Loucy (cell line): Measurements from ENCODE around the gene SH3PXD2B.

Experiments used
- H2AFZ ChIP-seq: fragments of 200-600 bp; sonication (generic); 2 replicates; pipeline ENCODE4 v1.6.0; 2016; ENCODE audit warnings: antibody characterized with exemption, mild to moderate bottlenecking, low read length, moderate library complexity
- H3F3A ChIP-seq: fragments of 200-600 bp; 2 replicates; pipeline ENCODE4 v1.6.0; 2016; ENCODE audit warnings: antibody characterized with exemption, low read depth, mild to moderate bottlenecking
- H3K27me3 ChIP-seq: fragments of 200-600 bp; sonication (generic); 2 replicates; pipeline ENCODE4 v1.6.1; 2014; ENCODE audit warnings: low read length, mild to moderate bottlenecking; ENCODE audit not compliant: insufficient read depth, poor library complexity, severe bottlenecking
- H3K36me3 ChIP-seq: fragments of 200-600 bp; sonication (generic); 2 replicates; pipeline ENCODE4 v1.6.1; 2016; ENCODE audit warnings: low read length; ENCODE audit not compliant: insufficient read depth
- H3K4me1 ChIP-seq: fragments of 200-600 bp; sonication (generic); 2 replicates; pipeline ENCODE4 v1.5.1; 2014; ENCODE audit warnings: low read length, mild to moderate bottlenecking; ENCODE audit not compliant: insufficient read depth, poor library complexity, severe bottlenecking
- H3K4me2 ChIP-seq: fragments of 200-600 bp; sonication (generic); 2 replicates; pipeline ENCODE4 v1.6.0; 2014; ENCODE audit warnings: antibody characterized with exemption, low read length, low read depth, mild to moderate bottlenecking; ENCODE audit not compliant: poor library complexity, severe bottlenecking
- H3K4me3 ChIP-seq: fragments of 200-600 bp; sonication (generic); 2 replicates; pipeline ENCODE4 v1.5.1; 2014; ENCODE audit warnings: low read length, mild to moderate bottlenecking, mixed read lengths; ENCODE audit not compliant: poor library complexity, severe bottlenecking
- H3K79me2 ChIP-seq: fragments of 200-600 bp; sonication (generic); 2 replicates; pipeline ENCODE4 v1.6.1; 2014; ENCODE audit warnings: low read length; ENCODE audit not compliant: insufficient read depth
- H3K9ac ChIP-seq: fragments of 200-600 bp; sonication (generic); 2 replicates; pipeline ENCODE4 v1.6.0; 2014; ENCODE audit warnings: mild to moderate bottlenecking, low read depth, low read length, moderate library complexity; ENCODE audit not compliant: poor library complexity, severe bottlenecking
- H3K9me2 ChIP-seq: fragments of 200-600 bp; sonication (generic); replicated peaks from 2 replicates; pipeline ENCODE4 v1.6.1; 2016; ENCODE audit warnings: low read depth, low read length, mixed read lengths
- H3K9me3 ChIP-seq: fragments of 200-600 bp; sonication (generic); 2 replicates; pipeline ENCODE4 v1.6.1; 2014; ENCODE audit warnings: mild to moderate bottlenecking, antibody characterized with exemption, low read length, low read depth; ENCODE audit not compliant: insufficient read depth
- H4K20me1 ChIP-seq: fragments of 200-600 bp; sonication (generic); 2 replicates; pipeline ENCODE4 v1.6.0; 2014; ENCODE audit warnings: antibody characterized with exemption, low read length, mild to moderate bottlenecking; ENCODE audit not compliant: insufficient read depth, poor library complexity, severe bottlenecking
- EZH2phosphoT487 ChIP-seq: fragments of 200-600 bp; IDR thresholded peaks from 2 replicates; pipeline ENCODE4 v1.6.1; 2018; ENCODE audit warnings: antibody characterized with exemption, mild to moderate bottlenecking, moderate library complexity, borderline replicate concordance
- TF ChIP-seq, protein P1 (sequence below): fragments of 200-600 bp; sonication (generic); conservative IDR thresholded peaks from 2 replicates; pipeline ENCODE4 v1.5.1; 2014; ENCODE audit warnings: mild to moderate bottlenecking, antibody characterized with exemption, low read length

SH3PXD2B gene

DNA sequence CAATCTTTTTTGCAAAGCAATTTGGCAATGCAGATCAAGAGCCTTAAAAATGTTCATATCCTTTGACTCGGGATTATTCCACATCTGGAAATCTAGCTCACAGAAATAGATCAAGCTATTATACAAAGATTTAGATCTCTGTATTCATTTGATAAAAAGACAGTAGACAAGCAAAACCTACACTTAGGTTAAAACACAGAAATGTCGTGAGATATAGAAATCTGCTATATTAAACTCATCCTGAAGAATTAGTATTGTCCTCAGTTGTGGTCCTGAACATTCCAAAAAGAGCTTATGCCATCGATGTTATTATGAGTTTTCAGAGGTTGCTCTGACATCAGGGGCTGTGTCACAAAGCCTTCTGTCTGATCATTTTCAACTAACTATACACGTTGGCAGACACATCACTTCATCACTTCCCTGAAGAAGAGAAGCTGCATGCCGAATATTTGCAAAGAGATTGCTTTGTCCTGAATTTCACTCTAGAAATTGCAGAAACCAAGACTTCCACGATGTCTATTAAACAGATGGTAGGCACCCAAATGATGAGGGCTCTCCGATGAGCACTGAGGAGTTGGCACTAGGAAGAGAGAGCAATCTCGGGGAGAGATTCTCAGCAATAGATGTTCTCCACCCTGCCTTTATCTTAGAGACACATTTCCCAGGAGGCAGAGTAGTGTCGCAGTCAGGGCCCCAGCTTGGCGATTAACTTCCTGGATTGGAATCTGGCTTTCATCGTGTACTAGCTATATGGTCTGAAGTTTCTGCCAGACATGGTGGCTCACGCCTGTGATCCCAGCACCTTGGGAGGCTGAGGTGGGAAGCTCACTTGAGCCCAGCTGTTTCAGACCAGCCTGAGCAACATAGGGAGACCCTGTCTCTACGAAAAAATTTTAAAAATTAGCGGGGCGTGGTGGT is 168.8 kb downstream of the SH3PXD2B start:
- Histone ChIP-seq H3K4me2 (peak overlapping the region; percentile 83), H2AFZ (no peak overlapping the region), H3K36me3 (no peaks in the 10 kb centered on the region), H4K20me1 (peaks cover 24% of the 10 kb centered on the region), H3K27me3 (no peaks in the 10 kb centered on the region), H3K9me2 (no peaks in the 10 kb centered on the region), H3K9me3 (no peaks in the 10 kb centered on the region), H3K9ac (no peak overlapping the region), H3K4me1 (peaks cover 14% of the 10 kb centered on the region), H3F3A (no peaks in the 10 kb centered on the region), H3K79me2 (peaks cover 28% of the 10 kb centered on the region), H3K4me3 (no peak overlapping the region)
- TF ChIP-seq, protein P1, sequence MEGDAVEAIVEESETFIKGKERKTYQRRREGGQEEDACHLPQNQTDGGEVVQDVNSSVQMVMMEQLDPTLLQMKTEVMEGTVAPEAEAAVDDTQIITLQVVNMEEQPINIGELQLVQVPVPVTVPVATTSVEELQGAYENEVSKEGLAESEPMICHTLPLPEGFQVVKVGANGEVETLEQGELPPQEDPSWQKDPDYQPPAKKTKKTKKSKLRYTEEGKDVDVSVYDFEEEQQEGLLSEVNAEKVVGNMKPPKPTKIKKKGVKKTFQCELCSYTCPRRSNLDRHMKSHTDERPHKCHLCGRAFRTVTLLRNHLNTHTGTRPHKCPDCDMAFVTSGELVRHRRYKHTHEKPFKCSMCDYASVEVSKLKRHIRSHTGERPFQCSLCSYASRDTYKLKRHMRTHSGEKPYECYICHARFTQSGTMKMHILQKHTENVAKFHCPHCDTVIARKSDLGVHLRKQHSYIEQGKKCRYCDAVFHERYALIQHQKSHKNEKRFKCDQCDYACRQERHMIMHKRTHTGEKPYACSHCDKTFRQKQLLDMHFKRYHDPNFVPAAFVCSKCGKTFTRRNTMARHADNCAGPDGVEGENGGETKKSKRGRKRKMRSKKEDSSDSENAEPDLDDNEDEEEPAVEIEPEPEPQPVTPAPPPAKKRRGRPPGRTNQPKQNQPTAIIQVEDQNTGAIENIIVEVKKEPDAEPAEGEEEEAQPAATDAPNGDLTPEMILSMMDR, result no peak
- TF ChIP-seq EZH2phosphoT487, result no peak

DNA sequence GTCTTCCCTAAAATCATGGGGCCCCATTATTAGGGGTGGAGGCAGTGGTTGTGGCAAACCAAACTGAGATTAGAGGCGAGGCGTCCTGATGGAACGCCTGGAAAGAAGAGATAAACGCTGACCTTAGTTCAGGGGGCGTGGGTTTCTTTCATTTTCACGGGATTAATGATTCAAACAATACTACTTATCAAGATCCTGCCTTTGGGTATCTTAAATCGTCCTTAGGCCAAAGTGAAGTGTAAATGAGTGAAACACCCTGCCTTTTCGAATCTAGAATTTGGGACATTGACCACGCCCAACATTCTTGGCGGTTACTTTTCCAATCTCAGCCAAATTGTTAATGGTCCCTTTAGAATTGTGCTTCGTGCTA is 169.7 kb downstream of the SH3PXD2B start:
- Histone ChIP-seq H3K9me3 (no peaks in the 10 kb centered on the region), H3K27me3 (no peaks in the 10 kb centered on the region), H3K4me2 (peak overlapping the region; percentile 83), H3K4me3 (peak overlapping the region; percentile 93), H3K79me2 (peaks cover 37% of the 10 kb centered on the region), H3K4me1 (peaks cover 14% of the 10 kb centered on the region), H3F3A (no peaks in the 10 kb centered on the region), H2AFZ (peak overlapping the region; percentile 93), H3K9me2 (no peaks in the 10 kb centered on the region), H4K20me1 (peaks cover 25% of the 10 kb centered on the region), H3K36me3 (no peaks in the 10 kb centered on the region), H3K9ac (peak overlapping the region; percentile 60)
- TF ChIP-seq EZH2phosphoT487, result no peak
- TF ChIP-seq, protein P1, result no peak

DNA sequence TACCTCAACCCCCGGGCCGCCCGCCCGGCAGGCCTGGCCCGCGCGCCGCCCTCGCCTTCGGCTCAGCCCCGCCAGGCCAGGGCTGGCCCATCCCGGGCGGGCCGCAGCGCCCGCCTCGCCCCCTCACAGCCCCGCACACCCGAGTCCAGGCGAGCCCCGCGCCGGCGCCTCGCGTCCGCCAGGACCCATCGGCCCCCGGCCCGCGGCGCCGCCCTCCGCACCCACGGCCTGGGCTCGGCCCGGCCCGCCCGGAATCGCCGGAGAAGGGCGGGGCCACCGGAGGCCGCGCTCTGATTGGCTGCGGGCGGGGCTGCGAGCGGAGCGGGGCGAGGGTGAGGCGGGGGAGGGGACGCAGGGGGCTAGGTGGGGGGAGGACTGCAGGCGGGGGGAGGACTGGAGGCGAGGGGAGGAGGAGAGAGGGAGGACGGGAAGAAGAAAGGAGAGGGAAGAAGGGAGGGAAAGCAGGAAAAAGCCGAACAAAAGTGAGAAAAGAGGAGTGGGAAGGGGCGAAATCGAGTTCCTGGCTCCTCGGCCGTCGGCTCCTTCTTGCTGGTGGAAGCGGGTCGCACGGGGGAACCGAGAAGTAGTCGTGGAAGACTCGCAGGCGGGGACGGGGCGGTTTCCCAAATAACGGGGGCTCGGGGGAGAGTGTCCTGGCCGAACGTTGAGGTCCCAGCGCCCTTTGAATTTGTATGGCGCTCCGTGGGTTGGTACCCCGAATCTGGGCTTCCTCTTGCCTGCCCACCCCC is 170.3 kb downstream of the SH3PXD2B start:
- Histone ChIP-seq H3K27me3 (no peaks in the 10 kb centered on the region), H4K20me1 (peaks cover 25% of the 10 kb centered on the region), H3K4me1 (peaks cover 14% of the 10 kb centered on the region), H3K9ac (peak overlapping the region; percentile 60), H3K36me3 (no peaks in the 10 kb centered on the region), H3K9me3 (no peaks in the 10 kb centered on the region), H3K4me3 (peak overlapping the region; percentile 93), H2AFZ (peak overlapping the region; percentile 93), H3K4me2 (peak overlapping the region; percentile 83), H3K9me2 (no peaks in the 10 kb centered on the region), H3F3A (no peaks in the 10 kb centered on the region), H3K79me2 (peaks cover 42% of the 10 kb centered on the region)
- TF ChIP-seq, protein P1, result no peak
- TF ChIP-seq EZH2phosphoT487, result no peak
